ENCODE measurements around the gene ERBB2. TPM values are rescaled to one million over a fixed set of nuclear protein-coding genes. Genes with fewer than 3 reads are reported as not detected.
A peak's percentile ranks its signal among the peaks of the same experiment; 100 is the strongest.

Gene ERBB2
- total and polyA plus RNA-seq, 9 of the 15 experiments (the other 6 are each of a cell fraction or from before 2014, with no cell fraction given) = 0.74 to 5.6 (median 3.3) TPM

GRCh38 chr17:39650121-39650579, 49.7 kb upstream of the ERBB2 start (continued):
- TF ChIP-seq IRF1 (CRISPR knock-in tag; IDR thresholded peaks at IDR 0.05; ENCODE audit: borderline replicate concordance) (no peak), GTF2E2 (tag; IDR thresholded peaks at IDR 0.05) (no peak), POLR2B (IDR thresholded peaks at IDR 0.05; ENCODE audit: low read depth, partially characterized antibody) (peak; percentile 39), MAFG (tag; conservative IDR thresholded peaks at IDR 0.05) (peak; percentile 92), MLX (CRISPR knock-in tag; conservative IDR thresholded peaks at IDR 0.05) (no peak), ZNF232 (CRISPR knock-in tag; IDR thresholded peaks at IDR 0.05) (no peak), BRCA1 (IDR thresholded peaks at IDR 0.05) (no peak), BRCA1 (CRISPR knock-in tag; IDR thresholded peaks at IDR 0.05) (no peak), TSHZ1 (CRISPR knock-in tag; IDR thresholded peaks at IDR 0.05) (no peak), NFIC (IDR thresholded peaks at IDR 0.05) (peak; percentile 39), CUX1 (CRISPR knock-in tag; IDR thresholded peaks at IDR 0.05) (no peak), ZFX (CRISPR knock-in tag; IDR thresholded peaks at IDR 0.05) (0 out of 2 replicates have a peak, but pooled peaks have one; percentile 35), ZNF644 (tag; IDR thresholded peaks at IDR 0.05; ENCODE audit: low read depth) (peak; percentile 31; the same call in 1 of the 2 replicates), NCOA4 (IDR thresholded peaks at IDR 0.05; ENCODE audit: partially characterized antibody) (peak; percentile 8), MYNN (IDR thresholded peaks at IDR 0.05) (peak; percentile 51; the same call in 1 of the 2 replicates), MYNN (CRISPR knock-in tag; IDR thresholded peaks at IDR 0.05) (no peak), MITF (IDR thresholded peaks at IDR 0.05) (peak; percentile 97)
